AG09309 (cell line): ENCODE results near the gene NAV2.

ENCODE experiments used
- DNase-seq: peaks from one replicate; pipeline ENCODE4 v3.0.0-alpha.2; 2010; ENCODE audit warnings: low read depth
- H3K4me3 ChIP-seq: 2 replicates; pipeline ENCODE4 v1.5.1; 2011; ENCODE audit warnings: mild to moderate bottlenecking, low read depth, low read length, moderate library complexity; ENCODE audit not compliant: control insufficient read depth
- CTCF ChIP-seq: IDR thresholded peaks from 2 replicates; pipeline ENCODE4 v1.5.1; 2011; ENCODE audit warnings: mild to moderate bottlenecking, low read depth, low read length, inconsistent platforms; ENCODE audit not compliant: insufficient read depth, control insufficient read depth; ENCODE audit errors: missing control alignments

The NAV2 gene

GRCh38 chr11:19989191-19989590 lies 276.6 kb downstream of the NAV2 start:
- H3K4me3 ChIP-seq, result no peak overlapping the region
- no peak for DNase-seq
- TF ChIP-seq CTCF, result no peak

GRCh38 chr11:19992162-19992561 lies 279.5 kb downstream of the NAV2 start:
- TF ChIP-seq CTCF, result no peak
- no peak overlapping the region for H3K4me3 ChIP-seq
- DNase-seq, result no peak

GRCh38 chr11:19992998-19993397 lies 280.4 kb downstream of the NAV2 start:
- no peak overlapping the region for H3K4me3 ChIP-seq
- no peak for TF ChIP-seq CTCF
- no peak for DNase-seq

- no peak for TF ChIP-seq CTCF
- H3K4me3 ChIP-seq, result no peak overlapping the region
- no peak for DNase-seq
Measured at GRCh38 chr11:19994672-19995071, 282.0 kb downstream of the NAV2 start.

GRCh38 chr11:19995145-19995544 lies 282.5 kb downstream of the NAV2 start:
- DNase-seq, result peak; percentile 72
- no peak overlapping the region for H3K4me3 ChIP-seq
- no peak for TF ChIP-seq CTCF

GRCh38 chr11:19996571-19996970 lies 283.9 kb downstream of the NAV2 start:
- no peak for TF ChIP-seq CTCF
- no peak for DNase-seq
- no peak overlapping the region for H3K4me3 ChIP-seq

- no peak overlapping the region for H3K4me3 ChIP-seq
- no peak for DNase-seq
- no peak for TF ChIP-seq CTCF
Measured at GRCh38 chr11:20000022-20000350, 287.3 kb downstream of the NAV2 start.
